LHCN-M2 (cell line): ENCODE data around the gene USP51. TPM values are rescaled to one million over a fixed set of nuclear protein-coding genes. Genes with fewer than 3 reads are reported as not detected.
"Not testable (repeated sequence)": the region's sequence is repeated elsewhere in the genome, so short reads cannot be mapped to it uniquely, and the experiment has no call there.

Experiments used
- DNase-seq: peaks from one replicate; pipeline ENCODE4 v3.0.0-alpha.2; 2012; ENCODE audit warnings: low read depth
- polyA plus RNA-seq: library from polyadenylated mRNA; unstranded; fragments of >200 nt; gene quantifications from one replicate; pipeline ENCODE4 v1.2.1, GENCODE V29; 2012; ENCODE audit warnings: missing spikeins
- total RNA-seq: library from RNA; depleted of rRNA; stranded (reverse); fragments of >200 nt; gene quantifications from 2 replicates; pipeline ENCODE4 v1.2.3, GENCODE V29; 2014; rRNA removed

USP51 gene
- total RNA-seq = 0.77 and 1.0 TPM in 2 replicates
- 0.44 TPM for polyA plus RNA-seq

GRCh38 chrX:55489314-55490009 lies at the start of gene USP51:
Gene USP51 (minus strand): TSS chrX:55489848. CDS start chrX:55488939, 909 bp downstream.
- no peak for DNase-seq

DNA sequence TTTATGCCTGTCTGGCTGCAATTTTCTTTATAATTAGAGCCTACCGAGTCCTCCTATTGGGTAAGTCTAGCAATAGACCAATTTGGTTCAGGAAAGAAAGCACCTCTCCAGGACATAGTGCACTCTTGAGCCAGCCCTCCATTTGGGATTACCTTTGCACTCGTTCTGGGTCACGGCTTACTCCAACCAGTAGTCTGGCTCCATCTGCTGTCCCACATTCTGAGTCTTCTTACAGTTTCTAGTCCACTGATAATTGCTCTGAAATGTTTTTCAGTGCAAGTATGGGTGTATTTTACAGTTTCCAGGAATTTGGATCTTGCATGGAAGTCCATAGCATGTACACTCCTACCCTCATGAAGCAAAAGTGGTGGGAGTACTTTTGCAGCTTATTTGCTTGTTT lies 34.8 kb upstream of the USP51 start:
- peak; percentile 0 for DNase-seq

DNA sequence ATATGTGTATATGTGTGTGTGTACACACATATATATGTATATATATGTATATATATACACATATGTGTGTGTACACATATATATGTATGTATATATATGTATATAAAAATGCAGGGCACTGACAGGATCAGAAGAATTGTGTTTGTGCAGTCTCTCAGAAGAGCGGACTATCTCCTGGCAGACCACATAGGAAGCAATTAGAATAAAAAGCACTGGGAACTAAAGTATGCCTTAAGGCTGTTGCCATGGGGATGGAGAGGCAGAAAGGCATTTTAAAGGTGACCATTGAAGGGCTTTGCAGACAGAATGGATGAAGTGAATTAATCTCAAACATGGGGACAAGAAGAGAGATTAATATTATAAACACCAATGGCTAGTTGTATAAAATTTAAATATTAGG lies 33.7 kb upstream of the USP51 start:
- DNase-seq = no peak

DNA sequence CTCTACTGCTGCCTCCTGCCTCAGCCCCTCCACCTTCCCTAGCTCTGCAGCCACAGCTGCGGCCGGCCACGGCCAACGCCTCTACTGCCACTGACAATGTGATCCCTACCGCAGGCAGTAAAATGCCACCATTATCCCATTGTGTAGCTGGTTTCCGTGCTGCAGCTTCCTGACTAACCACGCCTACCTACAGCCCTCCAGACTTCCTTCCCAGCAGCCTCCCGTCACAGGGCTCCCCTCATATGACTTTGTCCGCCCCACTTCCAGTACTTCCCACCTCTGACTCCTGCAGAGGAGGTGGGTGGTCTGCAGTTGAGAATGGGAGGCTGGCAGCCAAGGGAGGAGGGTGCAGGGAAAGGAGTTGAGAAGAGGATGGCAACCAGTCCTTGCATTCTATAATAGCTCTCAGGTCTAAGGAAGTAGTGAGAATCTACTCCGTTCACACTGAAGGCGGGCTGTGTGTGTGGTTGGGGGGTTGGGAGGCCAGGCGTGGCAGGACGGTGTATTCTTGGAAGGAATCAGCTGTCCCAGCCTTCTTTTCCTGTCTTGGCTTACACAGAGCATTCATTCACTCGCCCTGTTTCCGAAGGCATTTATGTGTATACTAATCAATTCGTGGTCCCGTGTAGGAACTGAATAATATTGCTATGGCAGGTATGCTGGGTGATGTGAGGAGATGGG lies 33.1 kb upstream of the USP51 start:
- DNase-seq = no peak

GRCh38 chrX:55521687-55522086 lies 32.0 kb upstream of the USP51 start:
- DNase-seq = no peak

DNA sequence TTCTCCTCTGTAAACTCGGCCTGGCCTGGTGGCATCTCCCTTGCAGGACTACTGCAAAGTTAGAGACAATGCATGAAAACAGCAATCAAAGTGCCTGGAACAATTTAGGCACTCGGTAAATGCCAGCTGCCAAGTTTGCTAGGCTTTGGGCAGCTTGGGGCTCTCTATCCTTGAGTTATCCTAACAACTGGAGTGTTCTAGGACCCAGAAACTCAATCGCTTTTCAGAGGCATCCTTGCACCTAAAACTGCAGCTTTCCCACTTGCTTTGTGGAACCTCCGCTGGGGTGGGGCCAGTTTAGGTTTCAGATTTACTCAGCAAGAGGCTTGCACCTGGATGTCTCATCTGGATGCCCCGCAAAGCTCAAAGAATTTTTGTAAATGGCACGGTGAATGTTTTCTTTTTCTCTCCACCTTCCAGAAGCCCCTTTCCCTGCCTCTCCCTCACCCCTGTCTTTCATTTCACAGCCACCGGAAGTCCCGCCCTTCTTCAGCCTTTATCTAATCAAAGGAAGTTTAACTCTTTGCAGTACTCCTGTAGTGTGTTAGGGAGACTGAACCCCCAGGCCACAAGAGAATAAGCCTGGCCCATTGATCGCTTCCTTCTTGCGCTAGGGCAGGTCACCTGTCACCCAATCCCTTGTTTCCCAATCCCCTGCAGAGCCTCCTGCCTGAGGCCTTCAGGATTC lies 27.3 kb upstream of the USP51 start:
- not testable (repeated sequence) for DNase-seq

DNA sequence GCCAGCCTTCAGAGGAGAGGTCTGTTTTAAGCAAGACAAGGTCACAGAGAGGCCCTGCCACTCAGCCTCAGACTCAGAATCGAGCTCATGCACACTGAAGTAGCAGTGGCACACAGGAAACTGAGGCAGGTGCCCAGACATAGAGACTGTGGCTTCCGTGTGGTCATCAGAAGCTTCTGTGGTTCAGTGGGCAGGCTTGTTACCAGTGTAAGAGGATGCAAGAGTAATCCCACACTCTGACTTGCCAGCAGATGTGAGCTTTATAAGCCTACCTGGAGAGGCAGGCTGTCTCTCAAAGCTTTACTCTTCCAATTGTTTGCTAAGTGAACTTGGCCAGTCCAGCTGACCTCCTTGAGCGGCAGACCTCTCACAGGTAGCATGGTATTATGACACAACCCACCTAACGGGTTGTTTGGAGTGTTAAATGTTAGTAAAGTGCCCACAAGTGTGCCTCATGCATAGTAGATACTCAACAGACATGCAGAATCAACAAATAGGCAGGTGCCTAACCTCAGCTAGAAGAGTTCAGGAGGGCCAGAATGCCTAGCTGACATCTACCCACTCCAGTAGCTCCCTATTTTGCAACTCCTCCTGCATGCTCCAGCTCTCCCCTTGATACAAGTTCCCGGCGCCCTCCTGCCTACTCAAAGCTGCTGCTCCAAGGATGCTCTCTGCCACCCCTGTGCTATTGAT lies 23.5 kb upstream of the USP51 start:
- not testable (repeated sequence) for DNase-seq

- not testable (repeated sequence) for DNase-seq
Measured at GRCh38 chrX:55508410-55509152, 18.9 kb upstream of the USP51 start.

DNA sequence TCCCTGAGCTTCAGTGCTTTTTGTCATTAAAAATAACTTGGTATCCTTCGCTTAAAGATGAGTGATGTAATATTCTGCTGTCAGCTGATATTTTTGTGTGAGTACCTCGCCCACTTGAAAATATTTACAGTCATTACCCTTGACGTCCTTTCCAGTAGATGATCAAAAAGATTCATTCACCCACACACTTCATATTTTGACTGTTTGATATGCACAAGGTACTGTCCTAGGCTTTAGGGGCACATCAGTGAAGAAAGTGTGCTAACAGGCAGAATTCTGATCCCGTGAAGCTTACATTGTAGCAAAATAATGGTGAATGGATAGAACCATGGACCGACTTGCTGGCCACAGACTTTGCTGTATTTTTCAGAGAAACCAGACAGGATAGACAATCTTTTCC lies 18.1 kb upstream of the USP51 start:
- DNase-seq = not testable (repeated sequence)

GRCh38 chrX:55507010-55507409 lies 17.4 kb upstream of the USP51 start:
- not testable (repeated sequence) for DNase-seq

GRCh38 chrX:55490974-55491373 lies 1.3 kb upstream of the USP51 start:
- DNase-seq = no peak

DNA sequence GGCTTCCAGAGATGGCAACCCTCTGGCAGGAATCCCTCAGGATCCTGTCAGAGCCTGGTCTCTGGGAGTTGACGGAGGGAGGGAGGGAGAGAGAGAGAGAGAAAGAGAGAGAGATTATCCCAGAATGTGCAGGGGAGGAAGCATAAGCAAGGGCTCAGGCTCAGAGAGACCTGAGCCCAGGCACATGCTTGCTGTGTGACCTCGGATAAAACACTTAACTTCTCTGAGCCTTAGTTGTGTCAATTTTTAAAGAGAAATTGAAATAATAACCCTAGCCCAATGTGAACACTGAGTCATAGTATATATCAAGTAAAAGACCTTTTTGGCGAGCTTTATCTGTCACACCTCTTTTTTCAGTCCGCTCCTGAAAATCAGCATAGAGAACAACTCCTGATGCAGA lies 473 bp upstream of the USP51 start:
- DNase-seq = no peak

GRCh38 chrX:55488593-55489313 lies 895 bp downstream of the USP51 start:
- peak; percentile 61 for DNase-seq

- DNase-seq = no peak
Measured at GRCh38 chrX:55488006-55488592, 1.5 kb downstream of the USP51 start.

GRCh38 chrX:55487143-55487542 lies 2.5 kb downstream of the USP51 start:
- no peak for DNase-seq

- DNase-seq = peak; percentile 49
Measured at GRCh38 chrX:55486736-55487135, 2.9 kb downstream of the USP51 start.

GRCh38 chrX:55484948-55485347 lies 4.7 kb downstream of the USP51 start:
- DNase-seq = no peak

GRCh38 chrX:55480390-55481062 lies 9.1 kb downstream of the USP51 start:
- no peak for DNase-seq

GRCh38 chrX:55479956-55480355 lies 9.7 kb downstream of the USP51 start:
- DNase-seq = not testable (repeated sequence)

- not testable (repeated sequence) for DNase-seq
Measured at GRCh38 chrX:55465791-55466190, 23.9 kb downstream of the USP51 start.
